Naive thymus-derived CD8-positive, alpha-beta T cell (primary cell): Measurements from ENCODE around the gene SSU72. TPM values are rescaled to one million over a fixed set of nuclear protein-coding genes. Genes with fewer than 3 reads are reported as not detected.

ENCODE experiments used
- ATAC-seq, 2 donors: fragments of 150-1000 bp; cut with Tn5 transposase in 1 of 2; sonication (Bioruptor Pico), chemical (Tn5 transposase) in 1 of 2; 1 replicate in 1 of 2; 2 replicates in 1 of 2; pipeline ENCODE4 v1.10.0; 2021; ENCODE audit warnings: mild to moderate bottlenecking in 2 of 2, moderate library complexity in 2 of 2
- POLR2A ChIA-PET: fragments of 350-600 bp; sonication (Branson Sonifier 250); formaldehyde crosslinking; loops from one replicate; lab custom pipeline; 2021; ENCODE audit warnings: antibody characterized with exemption; lab: Charles Lee
- DNase-seq, 10 donors: peaks; one replicate each; pipeline versions ENCODE4 v3.0.0 to v3.0.0-alpha.2; 2020 to 2022
- H3K27ac Mint-ChIP-seq, 10 donors: one replicate each; pipeline ENCODE4 v1.8.0; 2020 to 2022; ENCODE audit warnings: mild to moderate bottlenecking in 10 of 10, mixed read lengths in 10 of 10, moderate library complexity in 4 of 10, inconsistent platforms in 1 of 10
- H3K27me3 Mint-ChIP-seq, 5 donors: one replicate each; pipeline ENCODE4 v1.8.0; 2021 to 2022; ENCODE audit warnings: mixed read lengths in 5 of 5
- H3K36me3 Mint-ChIP-seq, 3 donors: one replicate each; pipeline ENCODE4 v1.8.0; 2020 to 2022; ENCODE audit warnings: mixed read lengths in 3 of 3, mild to moderate bottlenecking in 2 of 3, inconsistent platforms in 1 of 3
- H3K4me1 Mint-ChIP-seq, 4 donors: one replicate each; pipeline ENCODE4 v1.8.0; 2021 to 2022; ENCODE audit warnings: mixed read lengths in 4 of 4
- H3K4me3 Mint-ChIP-seq, 10 donors: one replicate each; pipeline ENCODE4 v1.8.0; 2020 to 2022; ENCODE audit warnings: mild to moderate bottlenecking in 10 of 10, mixed read lengths in 10 of 10, moderate library complexity in 6 of 10, inconsistent platforms in 1 of 10
- H3K9me3 Mint-ChIP-seq, 9 donors: one replicate each; pipeline ENCODE4 v1.8.0; 2020 to 2022; ENCODE audit warnings: mixed read lengths in 9 of 9, mild to moderate bottlenecking in 3 of 9, inconsistent platforms in 1 of 9, moderate library complexity in 1 of 9
- polyA plus RNA-seq, 3 donors: library from polyadenylated mRNA; unstranded; fragments of 300-500 nt; fragmentation: Illumina TruSeq; gene quantifications; one replicate each; pipeline ENCODE4 v1.2.3, GENCODE V29; 2021
- total RNA-seq, 8 experiments: library from RNA in 2 of 8; stranded (reverse) in 2 of 8; gene quantifications; one replicate each; pipeline ENCODE4 v1.2.3 and lab custom pipeline; 2021 to 2026

Gene SSU72
- total and polyA plus RNA-seq, 5 experiments from 2014 or later, result 158 to 290 (median 219) TPM

- ATAC-seq, result no peak
- POLR2A ChIA-PET, result no interaction called here
- peaks cover 0 to 28% (median 1%) of the 10 kb centered on the region in 5 donors for H3K27me3 Mint-ChIP-seq
- H3K4me3 Mint-ChIP-seq, result no peak overlapping the region
- DNase-seq, result no peak
- no peak overlapping the region for H3K27ac Mint-ChIP-seq
- no peaks in the 10 kb centered on the region for H3K9me3 Mint-ChIP-seq
- no peaks in the 10 kb centered on the region for H3K36me3 Mint-ChIP-seq
- peaks cover 0 to 3% (median 0%) of the 10 kb centered on the region in 4 donors for H3K4me1 Mint-ChIP-seq
Observed at GRCh38 chr1:1582585-1583346, 8.1 kb upstream of the SSU72 start.

- POLR2A ChIA-PET, result interaction anchor here (0.5 to 2.5 kb wide), 7 partner anchors 10 to 80 kb away, joined by 3 to 11 read pairs (median 4); partner anchors contain the start of gene MIB2
- Mint-ChIP-seq H3K36me3 (peaks cover 0 to 5% (median 0%) of the 10 kb centered on the region in 3 donors), H3K4me1 (peaks cover 9 to 17% (median 13%) of the 10 kb centered on the region in 4 donors), H3K27me3 (peaks cover 0 to 13% (median 1%) of the 10 kb centered on the region in 5 donors), H3K9me3 (no peaks in the 10 kb centered on the region), H3K27ac (peak overlapping the region in 1 of 10 donors; percentile 13), H3K4me3 (no peak overlapping the region)
- no peak for DNase-seq
- no peak for ATAC-seq
Observed at GRCh38 chr1:1578371-1578940, 3.8 kb upstream of the SSU72 start.

GRCh38 chr1:1577367-1578011 lies 2.8 kb upstream of the SSU72 start:
- Mint-ChIP-seq H3K27ac (no peak overlapping the region), H3K4me3 (no peak overlapping the region), H3K4me1 (peaks cover 10 to 26% (median 19%) of the 10 kb centered on the region in 4 donors), H3K36me3 (peaks cover 0 to 5% (median 0%) of the 10 kb centered on the region in 3 donors), H3K9me3 (no peaks in the 10 kb centered on the region), H3K27me3 (peaks cover 0 to 11% (median 1%) of the 10 kb centered on the region in 5 donors)
- POLR2A ChIA-PET, result interaction anchor here (0.5 to 2.5 kb wide), 6 partner anchors 11 to 51 kb away, joined by 3 to 11 read pairs (median 4); no protein-coding TSS in a partner anchor
- DNase-seq (no peak), ATAC-seq (no peak)

- no peaks in the 10 kb centered on the region for H3K9me3 Mint-ChIP-seq
- DNase-seq (peak in 9 of 10 donors; percentile 20 to 91 (median 66)), ATAC-seq (peak; percentile 80 to 83)
- POLR2A ChIA-PET, result interaction anchor here (0.5 to 7.1 kb wide), 6 partner anchors 8 to 150 kb away, joined by 3 to 87 read pairs (median 5); partner anchors contain the start of gene MIB2
- peaks cover 19 to 52% (median 41%) of the 10 kb centered on the region in 4 donors for H3K4me1 Mint-ChIP-seq
- H3K27me3 Mint-ChIP-seq, result no peaks in the 10 kb centered on the region
- H3K4me3 Mint-ChIP-seq, result peak overlapping the region; percentile 88 to 99 (median 98)
- peaks cover 3 to 21% (median 5%) of the 10 kb centered on the region in 3 donors for H3K36me3 Mint-ChIP-seq
- peak overlapping the region; percentile 94 to 100 (median 99) for H3K27ac Mint-ChIP-seq
Observed at GRCh38 chr1:1573843-1574720, 581 bp downstream of the SSU72 start.

- no peak for DNase-seq
- Mint-ChIP-seq H3K4me3 (peak overlapping the region in 5 of 10 donors; percentile 18 to 65 (median 48)), H3K36me3 (peaks cover 8 to 55% (median 13%) of the 10 kb centered on the region in 3 donors), H3K4me1 (peaks cover 24 to 73% (median 60%) of the 10 kb centered on the region in 4 donors), H3K27me3 (no peaks in the 10 kb centered on the region), H3K9me3 (no peaks in the 10 kb centered on the region), H3K27ac (peak overlapping the region in 8 of 10 donors; percentile 37 to 86 (median 72))
- no peak for ATAC-seq
- POLR2A ChIA-PET, result interaction anchor here (0.7 kb wide), 1 partner anchor 21 kb away, joined by 3 read pairs; no protein-coding TSS in a partner anchor
Observed at GRCh38 chr1:1569341-1569740, 5.3 kb downstream of the SSU72 start.

GRCh38 chr1:1567891-1568291 lies 6.8 kb downstream of the SSU72 start:
- no peaks in the 10 kb centered on the region for H3K27me3 Mint-ChIP-seq
- H3K36me3 Mint-ChIP-seq, result peaks cover 4 to 70% (median 16%) of the 10 kb centered on the region in 3 donors
- H3K27ac Mint-ChIP-seq, result peak overlapping the region in 4 of 10 donors; percentile 4 to 63 (median 40)
- no peaks in the 10 kb centered on the region for H3K9me3 Mint-ChIP-seq
- no peak for DNase-seq
- peak overlapping the region in 5 of 10 donors; percentile 14 to 43 (median 26) for H3K4me3 Mint-ChIP-seq
- peaks cover 19 to 74% (median 54%) of the 10 kb centered on the region in 4 donors for H3K4me1 Mint-ChIP-seq
- ATAC-seq, result no peak
- POLR2A ChIA-PET, result interaction anchor here (0.7 kb wide), 1 partner anchor 24 kb away, joined by 3 read pairs; no protein-coding TSS in a partner anchor

- peaks cover 19 to 68% (median 51%) of the 10 kb centered on the region in 4 donors for H3K4me1 Mint-ChIP-seq
- POLR2A ChIA-PET, result interaction anchor here (0.7 kb wide), 1 partner anchor 24 kb away, joined by 3 read pairs; no protein-coding TSS in a partner anchor
- DNase-seq, result no peak
- H3K9me3 Mint-ChIP-seq, result no peaks in the 10 kb centered on the region
- H3K4me3 Mint-ChIP-seq, result peak overlapping the region in 7 of 10 donors; percentile 22 to 62 (median 41)
- ATAC-seq, result no peak
- H3K36me3 Mint-ChIP-seq, result peaks cover 4 to 76% (median 16%) of the 10 kb centered on the region in 3 donors
- H3K27me3 Mint-ChIP-seq, result no peaks in the 10 kb centered on the region
- H3K27ac Mint-ChIP-seq, result peak overlapping the region in 9 of 10 donors; percentile 11 to 65 (median 51)
Observed at GRCh38 chr1:1567152-1567875, 7.3 kb downstream of the SSU72 start.

GRCh38 chr1:1565340-1565739 lies 9.3 kb downstream of the SSU72 start:
- no peak for DNase-seq
- H3K36me3 Mint-ChIP-seq, result peaks cover 4 to 82% (median 12%) of the 10 kb centered on the region in 3 donors
- no peak for ATAC-seq
- no peak overlapping the region for H3K4me3 Mint-ChIP-seq
- no peaks in the 10 kb centered on the region for H3K27me3 Mint-ChIP-seq
- POLR2A ChIA-PET, result no interaction called here
- H3K4me1 Mint-ChIP-seq, result peaks cover 17 to 57% (median 47%) of the 10 kb centered on the region in 4 donors
- H3K27ac Mint-ChIP-seq, result peak overlapping the region in 1 of 10 donors; percentile 6
- H3K9me3 Mint-ChIP-seq, result no peaks in the 10 kb centered on the region

GRCh38 chr1:1564268-1564667 lies 10.4 kb downstream of the SSU72 start:
- Mint-ChIP-seq H3K27ac (peak overlapping the region in 2 of 10 donors; percentile 9 to 73), H3K9me3 (no peaks in the 10 kb centered on the region)
- POLR2A ChIA-PET, result no interaction called here

GRCh38 chr1:1563688-1564087 lies 11.0 kb downstream of the SSU72 start:
- peak overlapping the region in 3 of 10 donors; percentile 28 to 73 (median 59) for H3K27ac Mint-ChIP-seq
- peaks cover 15 to 43% (median 34%) of the 10 kb centered on the region in 4 donors for H3K4me1 Mint-ChIP-seq

More at GRCh38 chr1:1564268-1564667, 10.4 kb downstream of the SSU72 start:
- H3K4me3 Mint-ChIP-seq, result no peak overlapping the region
- H3K4me1 Mint-ChIP-seq, result peaks cover 13 to 46% (median 37%) of the 10 kb centered on the region in 4 donors
- H3K36me3 Mint-ChIP-seq, result peaks cover 4 to 79% (median 12%) of the 10 kb centered on the region in 3 donors
- DNase-seq, result no peak
- peak in 1 of 2 donors; percentile 7 for ATAC-seq
- H3K27me3 Mint-ChIP-seq, result no peaks in the 10 kb centered on the region

More at GRCh38 chr1:1563688-1564087, 11.0 kb downstream of the SSU72 start:
- Mint-ChIP-seq H3K27me3 (no peaks in the 10 kb centered on the region), H3K9me3 (no peaks in the 10 kb centered on the region), H3K4me3 (no peak overlapping the region), H3K36me3 (peaks cover 4 to 73% (median 12%) of the 10 kb centered on the region in 3 donors)
- POLR2A ChIA-PET, result no interaction called here
- DNase-seq, result no peak
- ATAC-seq, result no peak
